Inferior parietal cortex (tissue), 1 donor: ENCODE results near the gene PHF8.

ENCODE experiments used
- DNase-seq: peaks from one replicate; pipeline ENCODE4 v3.0.0-alpha.2; 2016; ENCODE audit errors: extremely low spot score

The PHF8 gene

DNA sequence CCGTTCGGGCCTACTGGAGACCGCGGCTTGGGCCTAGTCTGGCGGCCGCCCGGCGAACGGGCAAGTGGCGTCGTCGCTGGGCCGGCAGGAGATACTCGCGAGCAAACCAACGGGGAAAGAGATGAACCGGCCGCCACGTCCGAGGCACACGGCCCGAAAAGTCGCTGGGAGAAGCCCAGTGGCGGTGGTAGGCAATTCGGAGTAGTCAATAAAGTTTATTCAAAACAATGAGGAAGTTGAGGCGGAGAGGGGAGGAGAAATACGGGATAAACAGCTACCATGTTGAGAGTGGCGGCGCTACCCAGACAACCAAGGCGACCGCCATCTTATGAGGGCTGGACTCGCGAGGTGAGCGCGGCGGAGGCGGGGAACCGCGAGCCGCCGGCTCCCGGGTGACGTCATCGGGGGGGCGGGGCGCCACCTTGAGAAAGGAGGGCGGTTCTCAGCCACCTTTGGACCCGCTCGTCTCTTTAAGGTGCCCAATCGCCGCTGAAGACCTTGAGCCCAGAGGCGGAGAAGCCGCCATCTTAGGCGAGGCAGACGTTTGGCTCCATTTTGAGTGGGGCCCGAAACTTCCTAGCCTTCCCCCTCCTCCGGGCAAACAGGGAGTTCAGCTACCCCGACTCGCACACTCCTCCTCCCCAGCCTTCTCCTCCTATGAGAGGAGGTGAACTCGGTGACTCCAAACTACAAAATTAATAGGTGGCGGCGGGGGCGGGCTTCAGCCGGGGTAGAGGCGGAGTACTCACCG is at the start of gene PHF8:
Gene PHF8, minus strand, starts transcription at position 348 of the 751 bp plus-strand sequence. CDS start 1,745 bp downstream, outside the sequence.
- DNase-seq = peak; percentile 83

DNA sequence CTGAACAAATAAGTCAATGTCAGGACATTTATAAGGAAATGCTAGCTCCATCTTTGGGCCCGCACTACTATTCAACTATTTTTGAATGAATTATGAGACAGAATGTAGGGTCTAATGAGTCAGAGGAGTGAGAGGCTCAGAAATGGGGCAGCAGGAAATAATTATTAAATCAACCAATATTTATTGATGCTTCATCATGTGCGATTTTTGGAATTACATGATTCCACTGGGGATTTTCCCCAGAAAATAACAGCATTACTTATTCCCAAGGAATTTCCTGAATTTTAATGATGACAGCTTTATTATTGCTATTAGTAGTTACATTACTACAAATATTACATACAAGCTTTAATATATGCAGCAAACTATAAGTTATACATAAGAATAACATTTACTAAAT is 49.3 kb upstream of the PHF8 start:
- DNase-seq = no peak

DNA sequence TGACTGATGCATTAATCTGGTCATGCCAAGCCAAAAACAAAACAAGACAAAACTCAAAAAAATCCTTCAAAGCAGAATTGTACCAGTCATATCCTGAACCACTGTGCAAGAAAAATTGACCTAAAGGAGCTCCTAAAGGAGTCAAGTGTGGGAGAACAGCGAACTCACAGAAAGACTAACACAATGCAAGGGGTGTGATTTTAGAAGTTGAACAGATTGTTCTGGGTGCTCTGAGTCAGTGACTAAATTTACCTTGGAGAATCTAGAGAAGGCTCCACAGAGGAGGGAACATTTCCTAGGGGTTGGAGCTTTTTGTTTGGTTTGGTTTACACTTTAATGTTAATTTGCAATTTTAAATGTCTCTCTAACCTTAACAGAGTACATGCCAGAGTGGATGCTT is 48.9 kb upstream of the PHF8 start:
- peak; percentile 26 for DNase-seq

DNA sequence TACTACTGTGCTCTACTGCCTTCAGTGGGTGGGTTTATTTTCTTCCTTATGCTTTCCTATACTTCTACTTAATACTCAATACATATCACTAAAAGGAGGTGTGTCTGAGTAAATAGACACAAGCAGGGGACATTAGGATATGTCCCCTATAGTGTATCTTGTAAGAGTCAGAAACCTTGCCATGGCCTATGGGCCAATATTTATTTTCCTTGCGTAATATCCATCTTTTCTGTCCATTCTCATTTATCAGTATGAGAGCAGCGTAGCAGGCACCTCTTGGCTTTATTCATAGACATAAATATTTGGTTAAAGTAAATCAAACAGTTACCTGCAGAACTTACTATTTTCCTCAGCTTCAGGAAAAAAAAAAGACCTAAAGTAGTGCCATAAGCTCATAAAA is 46.6 kb upstream of the PHF8 start:
- no peak for DNase-seq

DNA sequence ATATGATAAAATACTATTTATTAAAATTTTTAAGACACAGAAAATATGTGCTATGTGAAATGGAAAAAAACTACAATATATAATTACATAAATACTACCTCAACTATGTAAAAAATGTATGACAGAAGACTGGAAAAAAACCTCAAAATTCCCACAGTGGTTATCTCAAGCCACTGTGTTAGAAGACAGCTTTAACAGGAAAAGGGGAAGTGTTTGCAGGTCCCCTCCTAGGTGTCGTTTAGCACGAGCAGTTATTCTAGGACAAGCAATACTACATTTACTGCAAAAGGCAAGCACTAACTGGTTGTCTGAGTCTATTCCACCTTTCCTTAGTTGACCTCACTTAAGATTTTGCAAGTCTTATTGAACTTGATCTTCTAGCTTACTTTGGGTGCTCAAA is 44.9 kb upstream of the PHF8 start:
- no peak for DNase-seq

DNA sequence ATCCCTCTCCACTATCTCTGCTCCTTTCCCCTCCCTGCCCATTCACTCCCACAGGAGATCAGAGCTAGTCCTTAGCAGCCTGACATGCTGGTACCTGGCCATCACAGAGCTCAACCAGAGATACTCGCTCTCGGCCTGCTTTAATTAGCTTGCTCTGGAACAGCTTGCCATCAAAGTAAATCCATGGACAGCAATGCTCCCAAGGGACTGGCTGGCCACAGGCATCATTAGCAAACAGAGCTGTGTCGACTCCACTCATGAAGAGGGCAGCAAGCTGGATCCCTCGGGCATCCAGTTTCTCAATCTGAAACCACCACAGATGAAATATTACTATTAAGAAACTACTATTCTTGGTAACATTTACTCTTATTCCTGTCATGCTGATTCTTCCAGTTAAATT is 43.4 kb upstream of the PHF8 start:
- DNase-seq = no peak

DNA sequence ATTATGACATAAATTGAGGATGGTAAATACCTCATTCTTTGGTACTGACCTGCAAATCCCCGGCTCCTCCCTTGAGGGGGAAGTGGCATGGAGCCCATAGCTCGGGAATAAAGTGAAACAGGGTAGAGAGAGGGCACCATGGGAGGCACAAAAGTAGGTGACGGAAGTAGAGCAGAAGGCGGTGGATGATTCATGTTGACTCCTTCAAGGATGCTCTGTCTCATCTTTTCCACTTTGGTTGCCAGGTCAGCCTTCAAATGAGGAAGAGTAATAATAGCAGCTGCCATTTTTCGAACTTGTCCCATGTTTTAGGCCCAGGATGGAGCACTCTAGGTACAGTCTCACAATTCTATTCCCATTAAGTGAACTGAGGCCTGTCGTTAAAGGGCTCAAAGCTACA is 41.4 kb upstream of the PHF8 start:
- no peak for DNase-seq

DNA sequence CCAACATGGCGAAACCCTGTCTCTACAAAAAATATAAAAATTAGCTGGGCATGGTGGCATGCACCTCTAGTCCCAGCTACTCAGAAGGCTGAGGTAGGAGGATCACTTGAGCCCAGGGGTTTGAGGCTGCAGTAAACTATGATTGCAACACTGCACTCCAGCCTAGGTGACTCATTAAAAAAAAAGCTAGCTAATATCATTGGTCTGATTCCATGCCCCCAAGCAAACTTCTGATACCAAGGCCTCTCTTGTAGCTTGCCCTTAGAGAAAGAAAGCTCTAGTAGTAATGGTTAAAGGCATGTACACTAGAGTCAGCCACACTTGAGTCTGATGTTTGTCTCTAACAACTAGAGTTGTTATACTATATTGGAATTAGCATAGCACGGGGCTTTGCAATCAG is 32.6 kb upstream of the PHF8 start:
- DNase-seq = no peak

DNA sequence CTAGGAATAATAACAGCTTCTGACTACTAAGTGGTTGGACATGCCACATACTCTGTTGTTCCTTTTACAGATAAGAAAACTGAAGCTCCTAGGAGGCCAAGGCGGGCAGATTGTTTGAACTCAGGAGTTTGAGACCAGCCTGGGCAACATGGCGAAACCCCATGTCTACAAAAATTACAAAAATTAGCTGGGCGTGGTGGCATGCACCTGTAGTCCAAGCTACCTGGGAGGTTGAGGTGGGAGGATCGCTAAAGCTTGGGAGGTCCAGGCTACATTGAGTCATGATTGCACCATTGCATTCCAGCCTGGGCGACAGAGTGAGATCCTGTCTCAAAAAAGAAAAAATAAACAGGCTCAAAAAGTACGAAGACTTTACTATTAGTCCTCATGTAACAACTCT is 30.6 kb upstream of the PHF8 start:
- DNase-seq = no peak

DNA sequence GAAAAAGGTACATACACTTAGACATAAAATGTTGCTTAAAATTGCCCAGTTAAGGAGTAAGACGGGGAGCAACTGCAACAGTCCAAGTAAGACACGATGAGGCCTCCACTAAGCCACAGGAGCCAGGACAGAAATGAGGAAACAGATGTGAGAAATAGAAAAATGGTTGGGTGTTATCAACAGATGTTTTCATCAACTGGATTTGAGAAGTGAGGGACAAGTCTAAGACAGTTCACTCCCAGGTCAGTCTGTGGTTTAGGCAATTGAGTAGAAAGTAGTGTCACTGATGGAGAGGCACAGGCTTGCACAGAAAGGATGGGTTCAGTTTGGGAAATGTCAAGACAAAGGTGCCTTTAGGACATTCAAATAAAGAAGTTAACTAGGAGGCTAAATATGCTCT is 23.5 kb upstream of the PHF8 start:
- DNase-seq = no peak

DNA sequence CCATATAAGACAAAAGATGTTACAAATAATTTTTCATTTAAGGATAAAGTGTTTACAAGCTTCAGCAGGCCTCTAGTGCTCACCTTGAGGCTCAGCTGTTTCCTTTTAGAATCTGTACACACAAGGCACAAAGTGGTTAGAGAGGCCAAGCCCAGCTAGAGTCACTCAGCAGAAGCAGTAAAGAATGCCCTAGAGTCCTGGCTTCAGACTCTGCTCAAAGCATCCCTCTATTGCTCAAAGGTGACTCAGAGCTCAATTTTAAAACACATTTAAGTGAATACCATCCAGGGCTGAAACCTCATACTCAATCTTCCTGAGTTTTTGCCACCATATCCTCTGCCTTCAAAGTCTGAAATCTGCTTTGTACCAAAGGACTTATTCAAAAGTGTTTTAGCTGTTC is 22.6 kb upstream of the PHF8 start:
- DNase-seq = no peak

DNA sequence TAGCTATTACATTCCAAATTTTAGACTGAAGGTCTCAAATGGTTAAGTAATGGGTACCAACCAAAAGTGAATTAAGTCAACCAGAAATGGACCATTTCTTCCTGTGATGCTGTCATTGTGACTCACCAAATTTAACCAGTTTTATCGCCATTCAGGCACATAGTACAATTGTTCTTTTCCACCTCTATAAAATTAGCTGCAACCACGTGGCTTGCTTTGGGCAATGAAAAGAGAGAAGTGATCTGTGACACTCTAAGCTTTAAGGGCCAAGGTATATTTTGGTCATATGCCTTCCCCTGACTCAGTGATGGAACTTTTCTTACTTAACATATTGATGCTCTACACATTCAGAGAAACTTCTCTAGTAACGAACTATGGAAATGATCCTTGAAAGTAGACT is 20.3 kb upstream of the PHF8 start:
- DNase-seq = no peak

DNA sequence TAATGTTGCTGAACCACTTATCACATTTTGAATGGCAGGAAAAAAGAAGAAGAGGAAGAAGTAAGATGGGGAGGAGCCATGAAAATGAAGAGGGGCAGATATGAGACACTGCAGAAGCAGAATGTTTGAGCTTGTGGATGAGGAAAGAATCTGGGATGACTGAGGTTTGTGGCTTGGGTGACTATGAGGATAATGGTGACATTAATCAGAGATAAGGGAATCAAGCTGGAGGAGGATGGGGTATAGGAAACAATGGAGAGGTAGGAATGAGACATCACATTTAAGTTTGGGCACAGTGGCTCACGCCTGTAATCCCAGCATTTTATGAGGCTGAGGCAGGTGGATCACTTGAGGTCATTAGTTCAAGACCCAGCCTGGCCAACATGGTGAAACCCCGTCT is 19.1 kb upstream of the PHF8 start:
- no peak for DNase-seq

DNA sequence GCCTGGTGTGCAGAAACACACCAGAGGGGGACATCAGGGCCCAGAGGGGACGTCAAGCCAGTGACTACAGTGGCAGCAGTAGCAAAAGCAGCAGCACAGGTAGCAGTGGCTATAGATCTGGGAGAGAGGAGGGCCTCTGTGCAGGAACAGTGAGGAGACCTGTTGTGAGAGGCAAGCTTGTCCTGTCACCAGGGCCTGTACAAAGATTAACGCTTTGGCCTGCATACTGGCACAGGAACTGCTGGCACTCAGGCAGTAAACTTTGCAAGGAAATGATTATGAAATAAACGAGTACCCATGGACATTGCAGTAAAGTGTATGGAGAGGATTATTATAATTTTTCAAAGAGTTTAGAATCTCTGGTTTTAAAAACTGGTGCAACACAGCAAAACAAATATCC is 5.5 kb upstream of the PHF8 start:
- DNase-seq = no peak

DNA sequence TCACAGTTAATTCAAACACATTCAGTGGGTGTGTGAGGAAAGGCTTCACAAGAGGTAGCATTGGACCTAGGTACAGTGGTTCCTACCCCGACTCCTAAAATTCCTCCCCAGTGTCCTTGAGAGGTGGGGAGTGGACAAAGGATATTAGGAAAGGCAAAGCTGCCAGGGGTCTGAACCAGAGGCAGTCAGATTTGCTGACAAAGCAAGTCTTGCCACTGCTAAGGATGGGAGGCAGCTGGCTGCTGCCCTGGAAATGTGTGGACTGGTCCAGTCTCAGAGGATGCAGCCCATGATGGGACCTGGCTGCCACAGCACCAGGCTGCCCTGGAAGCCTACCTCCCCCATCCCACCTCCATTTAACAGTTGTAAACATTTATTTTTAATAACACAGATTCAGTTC is 4.1 kb upstream of the PHF8 start:
- no peak for DNase-seq

DNA sequence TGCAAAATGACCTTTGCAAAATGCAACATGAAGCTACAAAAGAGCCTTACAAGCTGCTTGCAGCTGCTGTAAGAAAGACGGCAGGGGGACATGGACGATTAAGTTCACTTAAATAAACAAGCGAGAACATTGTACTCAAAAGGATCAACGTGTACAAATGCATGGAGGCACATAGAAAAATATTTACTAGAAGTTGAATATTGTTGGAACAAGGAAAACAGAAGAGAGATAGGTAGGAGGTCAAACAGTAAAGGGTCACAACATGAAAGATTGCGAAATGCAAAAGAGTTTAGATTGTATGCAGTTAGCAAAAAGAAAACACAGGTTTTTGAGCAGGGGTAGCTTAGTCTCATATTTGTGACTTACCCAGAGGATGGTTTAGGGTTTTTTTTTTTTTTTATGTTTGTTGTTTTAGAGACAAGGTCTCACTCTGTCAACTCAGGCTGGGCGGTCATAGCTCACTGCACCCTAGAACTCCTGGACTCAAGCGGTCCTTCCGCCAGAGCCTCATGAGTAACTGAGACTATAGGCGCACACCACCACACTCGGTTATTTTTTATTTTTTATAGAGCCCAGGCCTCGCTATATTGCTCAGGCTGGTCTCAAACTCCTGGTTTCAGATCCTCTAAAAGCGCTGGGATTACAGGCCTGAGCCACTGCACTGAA is 1.4 kb upstream of the PHF8 start:
- no peak for DNase-seq

DNA sequence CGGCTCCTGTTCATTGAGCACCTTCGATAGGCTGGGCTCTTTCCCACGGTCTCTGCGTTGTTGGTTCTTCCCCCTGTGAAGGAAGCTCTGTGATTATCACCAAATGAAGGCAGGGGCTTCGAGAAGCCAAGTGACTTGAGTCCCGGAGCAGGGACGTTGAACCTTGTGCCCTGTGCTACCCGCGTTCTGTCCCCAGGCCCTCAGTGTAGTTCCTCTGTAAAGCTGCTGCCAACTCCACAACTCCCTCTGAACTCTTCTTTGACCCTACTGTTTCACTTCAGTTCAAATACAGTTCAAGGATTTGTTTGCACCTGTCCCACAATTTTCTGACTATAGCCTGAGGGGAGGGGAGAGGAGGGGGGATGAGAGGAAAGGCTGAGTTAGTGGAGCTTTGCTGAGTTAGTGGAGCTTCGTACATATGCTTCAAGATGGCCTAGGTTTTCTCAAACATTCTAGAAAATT is 635 bp upstream of the PHF8 start:
- no peak for DNase-seq

DNA sequence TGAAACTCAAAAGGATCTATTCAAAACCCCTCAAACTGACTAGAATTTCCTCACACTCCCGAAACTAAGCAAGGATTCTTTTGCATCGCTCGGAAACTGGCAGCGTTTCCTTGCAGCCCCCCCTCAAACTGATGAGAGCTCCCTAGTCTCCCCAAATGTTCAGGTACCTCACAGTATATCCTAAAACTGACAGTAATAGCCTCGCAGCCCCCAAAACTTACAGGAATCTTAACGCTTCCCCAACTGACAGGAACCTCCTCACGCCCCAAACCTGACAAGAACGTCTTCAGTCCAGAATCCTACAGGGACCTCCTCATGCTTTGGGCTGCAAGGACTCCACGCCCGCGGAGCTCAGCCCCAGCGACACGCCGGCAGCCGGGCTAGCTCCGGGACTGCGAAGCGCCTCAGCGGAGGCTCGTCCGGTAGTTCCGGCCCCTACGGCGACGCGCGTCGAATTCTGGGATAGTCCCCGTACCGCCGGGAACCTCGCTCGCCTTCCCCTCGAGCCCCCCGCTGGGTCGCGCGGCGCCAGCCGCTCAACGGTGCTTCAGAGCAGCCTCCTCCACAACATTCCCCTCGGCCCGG is 640 bp downstream of the PHF8 start:
- no peak for DNase-seq

DNA sequence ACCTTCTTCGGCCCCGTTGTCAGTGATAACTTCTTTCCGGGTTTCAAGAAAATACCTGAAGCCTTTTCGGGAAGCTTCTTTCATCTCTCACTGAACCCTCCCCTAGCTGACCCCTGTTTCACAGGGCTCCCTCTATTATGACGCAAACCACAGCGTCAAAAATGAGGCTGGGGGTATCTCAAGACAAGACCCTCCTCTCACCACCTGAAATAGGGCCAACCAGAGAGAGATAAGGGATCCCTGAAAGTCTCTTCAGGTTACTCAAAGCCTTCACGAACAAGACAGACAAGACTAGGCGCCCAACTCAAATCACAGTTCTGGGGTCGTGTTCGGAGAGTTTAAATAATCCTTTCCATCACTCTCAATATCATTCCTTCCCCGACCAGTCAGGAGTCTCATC is 1.2 kb downstream of the PHF8 start:
- peak; percentile 4 for DNase-seq

DNA sequence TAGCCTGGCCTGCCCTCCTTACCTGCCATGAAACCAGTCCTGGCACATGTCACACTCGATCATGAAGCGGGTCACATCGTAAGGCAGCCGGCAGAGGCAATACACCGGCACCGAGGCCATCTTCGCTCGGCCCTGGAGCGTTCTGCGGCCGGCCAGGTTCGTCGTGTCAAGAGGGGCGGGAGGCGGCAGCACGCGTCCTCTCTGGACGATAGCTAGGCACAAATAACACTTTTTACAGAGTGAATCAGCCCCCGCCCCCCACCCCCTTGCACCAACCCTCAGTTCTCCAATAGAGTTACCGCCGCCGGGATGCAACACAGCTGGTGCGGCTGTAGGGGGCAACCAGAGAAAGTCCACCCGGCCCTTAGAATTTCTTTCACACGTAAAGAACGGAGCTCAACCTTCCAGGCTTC is 1.7 kb downstream of the PHF8 start:
- DNase-seq = peak; percentile 3

DNA sequence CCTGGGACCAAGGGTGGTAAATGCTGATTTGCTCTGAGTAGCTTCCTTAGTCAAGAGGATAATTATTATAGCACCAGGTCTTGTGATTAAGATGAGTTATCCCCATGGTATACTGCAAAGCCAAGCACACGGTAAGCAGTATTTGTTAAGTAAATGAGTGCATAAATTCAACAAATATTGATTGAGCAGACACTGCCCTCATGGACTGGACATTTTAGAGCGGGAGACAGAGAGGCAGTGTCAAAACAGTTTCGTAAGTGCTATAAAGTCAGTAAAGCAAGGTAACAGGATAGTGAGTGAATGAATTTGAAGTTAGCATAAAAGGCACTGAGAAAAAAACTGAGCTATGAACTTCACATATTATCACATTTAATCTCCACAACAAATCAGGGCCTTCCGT is 13.9 kb downstream of the PHF8 start:
- no peak for DNase-seq

DNA sequence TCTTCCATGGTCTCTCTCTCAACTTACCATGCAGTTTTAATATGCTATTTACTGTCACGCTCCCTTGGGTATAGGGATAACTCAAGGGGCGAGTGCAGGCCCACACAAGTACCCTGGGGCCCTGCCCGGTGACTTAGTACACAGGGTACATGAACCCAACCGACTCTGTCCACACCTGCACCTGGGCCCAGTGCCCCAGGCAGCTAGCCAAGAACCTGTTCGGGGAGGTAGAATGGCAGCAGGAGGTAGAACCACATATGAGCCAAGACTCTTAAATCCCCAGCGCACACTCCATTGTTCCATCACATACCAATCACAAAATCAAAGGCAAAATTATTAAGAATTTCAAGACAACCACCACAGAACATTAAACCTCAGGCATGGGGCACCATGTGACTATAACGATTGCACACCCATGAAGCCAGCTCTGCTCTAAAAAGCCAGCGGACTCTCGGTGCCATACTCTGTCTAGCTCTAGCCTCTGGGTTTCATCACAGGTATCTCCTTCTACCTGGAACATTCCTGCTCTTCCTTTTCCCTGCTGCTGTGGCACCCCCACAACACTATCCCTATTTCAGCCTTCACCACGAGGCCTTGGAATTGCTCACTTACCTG is 14.6 kb downstream of the PHF8 start:
- DNase-seq = no peak

DNA sequence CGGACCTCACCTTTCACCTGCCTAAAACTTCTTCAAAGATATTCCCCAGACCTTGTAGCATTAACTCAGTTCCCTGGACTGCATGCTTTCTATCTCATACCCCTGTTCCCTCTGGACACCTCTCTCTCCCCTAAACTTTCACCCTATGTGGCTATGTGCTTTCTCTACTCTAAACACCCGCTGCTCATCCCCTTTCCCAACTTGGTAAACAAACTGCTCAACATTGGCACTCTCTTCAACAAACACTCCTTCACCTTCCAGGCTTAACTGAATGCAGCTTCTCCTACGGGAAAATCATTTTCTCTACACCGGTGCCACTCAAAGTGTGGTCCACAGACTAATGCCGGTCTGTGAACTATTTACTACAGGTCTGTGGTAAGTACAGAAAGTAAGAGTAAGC is 19.9 kb downstream of the PHF8 start:
- DNase-seq = no peak
